IMR-90 (cell line): ENCODE measurements around the gene PRKAR1B. TPM values are rescaled to one million over a fixed set of nuclear protein-coding genes. Genes with fewer than 3 reads are reported as not detected.

Experiments used
- ATAC-seq: fragments of 200-7000 bp; cut with Tn5 transposase; 2 replicates; pipeline ENCODE4 v1.9.1; 2020; ENCODE audit warnings: low read depth, mild to moderate bottlenecking, moderate library complexity
- BruUV-seq: library from RNA; stranded (reverse); fragments of 400-500 nt; replicated peaks from 2 replicates; lab custom pipeline; 2021; lab: Mats Ljungman, UMichigan
- CTCF ChIA-PET: fragments of 300-600 bp; formaldehyde crosslinking; extraction: SDS; loops from one replicate; lab custom pipeline; 2021; ENCODE audit warnings: antibody characterized with exemption; lab: Yijun Ruan, JAX
- POLR2A ChIA-PET: fragments of 300-600 bp; sonication (Branson Sonifier 250); formaldehyde crosslinking; loops from one replicate; lab custom pipeline; 2022; ENCODE audit warnings: antibody characterized with exemption; ENCODE audit not compliant: unreplicated experiment; lab: Charles Lee
- DNase-seq: peaks from one replicate; pipeline ENCODE4 v3.0.0; 2013
- H2AFZ ChIP-seq: replicated peaks from 2 replicates; pipeline ENCODE3; 2013; ENCODE audit warnings: low read length, mild to moderate bottlenecking; ENCODE audit not compliant: poor library complexity
- H2AK5ac ChIP-seq: 2 replicates; pipeline ENCODE4 v1.6.1; 2013; ENCODE audit warnings: low read depth, low read length, inconsistent platforms
- H2AK9ac ChIP-seq: replicated peaks from 2 replicates; pipeline ENCODE3; 2013; ENCODE audit warnings: mild to moderate bottlenecking, low read depth, low read length, moderate library complexity; ENCODE audit not compliant: poor library complexity
- H2BK120ac ChIP-seq: 2 replicates; pipeline ENCODE4 v1.6.1; 2013; ENCODE audit warnings: low read depth, low read length, inconsistent platforms
- H2BK15ac ChIP-seq: 3 replicates; pipeline ENCODE4 v1.6.1; 2013; ENCODE audit warnings: low read depth, low read length, inconsistent platforms
- H2BK20ac ChIP-seq: 2 replicates; pipeline ENCODE4 v1.6.1; 2013; ENCODE audit warnings: low read depth, mild to moderate bottlenecking, inconsistent platforms, low read length, moderate library complexity
- H2BK5ac ChIP-seq: 2 replicates; pipeline ENCODE4 v1.6.1; 2013; ENCODE audit warnings: mild to moderate bottlenecking, low read depth, low read length, inconsistent platforms; ENCODE audit not compliant: poor library complexity, severe bottlenecking
- H3K14ac ChIP-seq: replicated peaks from 2 replicates; pipeline ENCODE4 v1.6.1; 2013; ENCODE audit warnings: low read depth, low read length, inconsistent platforms
- H3K18ac ChIP-seq: 2 replicates; pipeline ENCODE4 v1.6.1; 2013; ENCODE audit warnings: low read depth, low read length, control low read depth
- H3K23ac ChIP-seq: 2 replicates; pipeline ENCODE4 v1.6.1; 2013; ENCODE audit warnings: low read depth, low read length, inconsistent platforms
- H3K27ac ChIP-seq: 2 replicates; pipeline ENCODE4 v1.5.1; 2013; ENCODE audit warnings: mild to moderate bottlenecking, control low read depth, low read length; ENCODE audit not compliant: insufficient read depth
- H3K27me3 ChIP-seq: 2 replicates; pipeline ENCODE4 v1.6.1; 2013; ENCODE audit warnings: low read length; ENCODE audit not compliant: control insufficient read depth, insufficient read depth
- H3K36me3 ChIP-seq: 2 replicates; pipeline ENCODE4 v1.6.1; 2013; ENCODE audit warnings: low read length, mixed read lengths; ENCODE audit not compliant: control insufficient read depth, insufficient read depth
- H3K4ac ChIP-seq: 2 replicates; pipeline ENCODE4 v1.6.1; 2013; ENCODE audit warnings: low read depth, low read length, inconsistent platforms
- H3K4me1 ChIP-seq: 2 replicates; pipeline ENCODE4 v1.6.1; 2013; ENCODE audit warnings: low read length, mixed read lengths; ENCODE audit not compliant: control insufficient read depth, insufficient read depth
- H3K4me2 ChIP-seq: 2 replicates; pipeline ENCODE4 v1.6.1; 2013; ENCODE audit warnings: low read depth, mild to moderate bottlenecking, control low read depth, low read length, moderate library complexity
- H3K4me3 ChIP-seq: 2 replicates; pipeline ENCODE4 v1.5.1; 2013; ENCODE audit warnings: low read depth, mild to moderate bottlenecking, control low read depth, low read length, moderate library complexity; ENCODE audit not compliant: insufficient read depth
- H3K56ac ChIP-seq: 2 replicates; pipeline ENCODE4 v1.6.1; 2013; ENCODE audit warnings: low read length, inconsistent platforms; ENCODE audit not compliant: insufficient read depth; ENCODE audit errors: extremely low read depth
- H3K79me1 ChIP-seq, 2 experiments: 2 replicates each; pipeline ENCODE4 v1.6.1; 2013; ENCODE audit warnings: low read length in 2 of 2, inconsistent platforms in 1 of 2, low read depth in 1 of 2
- H3K9ac ChIP-seq: 2 replicates; pipeline ENCODE4 v1.6.1; 2013; ENCODE audit warnings: low read depth, low read length, control low read depth
- H3K9me1 ChIP-seq: 2 replicates; pipeline ENCODE4 v1.6.1; 2013; ENCODE audit warnings: low read length, inconsistent platforms; ENCODE audit not compliant: insufficient read depth
- H3K9me3 ChIP-seq: 2 replicates; pipeline ENCODE4 v1.6.1; 2013; ENCODE audit warnings: low read length; ENCODE audit not compliant: control insufficient read depth, insufficient read depth
- H4K20me1 ChIP-seq: 2 replicates; pipeline ENCODE4 v1.6.1; 2013; ENCODE audit warnings: low read length, inconsistent platforms; ENCODE audit not compliant: insufficient read depth
- H4K5ac ChIP-seq: 2 replicates; pipeline ENCODE4 v1.6.1; 2013; ENCODE audit warnings: mild to moderate bottlenecking, low read depth, low read length, control low read depth
- H4K8ac ChIP-seq, 2 experiments: 2 replicates each; pipeline ENCODE4 v1.6.1; 2013; ENCODE audit warnings: low read depth in 2 of 2, low read length in 2 of 2, control low read depth in 1 of 2, inconsistent platforms in 1 of 2
- H4K91ac ChIP-seq: 2 replicates; pipeline ENCODE4 v1.6.1; 2013; ENCODE audit warnings: low read depth, low read length, inconsistent platforms; ENCODE audit not compliant: insufficient read depth
- BHLHE40 ChIP-seq: fragments of 150-350 bp; IDR thresholded peaks from 2 replicates; pipeline ENCODE4 v1.6.1; 2016; ENCODE audit warnings: mild to moderate bottlenecking, low read depth, low read length
- CHD1 ChIP-seq: IDR thresholded peaks from 2 replicates; pipeline ENCODE4 v1.6.1; 2012; ENCODE audit warnings: low read depth, low read length, improper control_type of control experiment
- CTCF ChIP-seq: conservative IDR thresholded peaks from 2 replicates; pipeline ENCODE4 v1.5.1; 2012; ENCODE audit warnings: mild to moderate bottlenecking, low read depth, low read length, improper control_type of control experiment
- ELK1 ChIP-seq: fragments of 150-350 bp; IDR thresholded peaks from 2 replicates; pipeline ENCODE4 v1.6.1; 2016; ENCODE audit warnings: low read depth, mild to moderate bottlenecking, low read length, moderate library complexity, borderline replicate concordance
- FOS ChIP-seq: fragments of 150-350 bp; IDR thresholded peaks from 2 replicates; pipeline ENCODE4 v1.6.1; 2016; ENCODE audit warnings: low read depth, low read length
- MAFK ChIP-seq: IDR thresholded peaks from 2 replicates; pipeline ENCODE4 v1.6.1; 2012; ENCODE audit warnings: low read depth, low read length, improper control_type of control experiment
- MXI1 ChIP-seq: IDR thresholded peaks from 2 replicates; pipeline ENCODE4 v1.6.1; 2012; ENCODE audit warnings: low read depth, mild to moderate bottlenecking, low read length, moderate library complexity, borderline replicate concordance
- NFE2L2 ChIP-seq: fragments of 150-350 bp; IDR thresholded peaks from 2 replicates; pipeline ENCODE4 v1.6.1; 2016; ENCODE audit warnings: low read depth, mild to moderate bottlenecking, low read length
- POLR2A ChIP-seq: IDR thresholded peaks from 2 replicates; pipeline ENCODE4 v1.6.1; 2012; ENCODE audit warnings: mild to moderate bottlenecking, low read depth, low read length
- RAD21 ChIP-seq: IDR thresholded peaks from 2 replicates; pipeline ENCODE4 v1.6.1; 2012; ENCODE audit warnings: low read length, improper control_type of control experiment
- RCOR1 ChIP-seq: IDR thresholded peaks from 2 replicates; pipeline ENCODE4 v1.6.1; 2012; ENCODE audit warnings: mild to moderate bottlenecking, low read length, improper control_type of control experiment; ENCODE audit not compliant: insufficient replicate concordance
- RFX5 ChIP-seq: IDR thresholded peaks from 2 replicates; pipeline ENCODE4 v1.8.0; 2012; ENCODE audit warnings: low read depth, mild to moderate bottlenecking, low read length, moderate library complexity
- SMC3 ChIP-seq: fragments of 150-350 bp; IDR thresholded peaks from 2 replicates; pipeline ENCODE4 v1.6.1; 2016; ENCODE audit warnings: low read depth, mild to moderate bottlenecking, antibody characterized with exemption, low read length, moderate library complexity
- USF2 ChIP-seq: fragments of 150-350 bp; IDR thresholded peaks from 2 replicates; pipeline ENCODE4 v1.6.1; 2017; ENCODE audit warnings: mild to moderate bottlenecking, antibody characterized with exemption, low read length, low read depth
- WGBS, 2 experiments: methylation state at CpG; one replicate each; pipeline versions ENCODE4 v1.1.5 to v1.1.7; 2013; ENCODE audit warnings: missing lambda C conversion rate in 2 of 2; ENCODE audit not compliant: insufficient read length in 1 of 2; ENCODE audit errors: extremely low coverage in 2 of 2; 5-methylcytosine and 5-hydroxymethylcytosine counted together
- dilution Hi-C: fragments of 300-500 bp; cut with HindIII; formaldehyde crosslinking; loops from one replicate; pipeline ENCODE4 v1.14.3; 2018; ENCODE audit warnings: low sequenced_read_pairs; ENCODE audit not compliant: unreplicated experiment
- in situ Hi-C: fragments of 300-500 bp; cut with MboI; formaldehyde crosslinking; loops from 3 replicates; pipeline ENCODE4 v1.14.3; 2019; ENCODE audit warnings: low sequenced_read_pairs, inconsistent platforms, mixed read lengths
- intact Hi-C: fragments of 100-400 bp; cut with micrococcal nuclease; formaldehyde crosslinking; loops from 2 replicates; pipeline ENCODE4 v1.10.0; 2022
- polyA plus RNA-seq, 3 experiments: library from polyadenylated mRNA; depleted of rRNA; stranded (reverse); fragments of >200 nt; gene quantifications; 2 replicates each; pipeline ENCODE4 v1.2.3, GENCODE V29; 2012; ENCODE audit warnings: low replicate concordance in 1 of 3
- total RNA-seq: library from RNA; depleted of rRNA; stranded (reverse); fragments of >200 nt; gene quantifications from 2 replicates; pipeline ENCODE4 v1.2.3, GENCODE V29; 2012

The PRKAR1B gene
- total and polyA plus RNA-seq, 2 of the 4 experiments (the other 2 are of a cell fraction): 15.2 to 20.2 TPM

- 0 out of 2 replicates have a peak, but pooled peaks cover 3% of the 10 kb centered on the region for H3K4me1 ChIP-seq
These were observed 119.1 kb downstream of the PRKAR1B start for GRCh38 chr7:607938-608337.

More at GRCh38 chr7:607938-608337, 119.1 kb downstream of the PRKAR1B start:
- no peak overlapping the region for H3K9ac ChIP-seq
- H3K27me3 ChIP-seq: no peaks in the 10 kb centered on the region; the same call in 1 of the 2 replicates
- no peaks in the 10 kb centered on the region for H3K36me3 ChIP-seq
- H4K91ac ChIP-seq: no peak overlapping the region
- POLR2A ChIA-PET: no interaction called here
- no peak overlapping the region for H3K18ac ChIP-seq
- H3K56ac ChIP-seq: no peak overlapping the region
- 96% methylated on average over 5 of the region's 13 CpGs; no CpG with 5 or more reads in 1 of the 2 experiments for WGBS, 2 experiments
- H3K4me3 ChIP-seq: no peak overlapping the region
- H2AFZ ChIP-seq: no peak overlapping the region
- H2BK15ac ChIP-seq: no peak overlapping the region
- no peak overlapping the region for H4K8ac ChIP-seq
- no peak overlapping the region for H3K4me2 ChIP-seq
- CTCF ChIA-PET: no interaction called here
- H3K4ac ChIP-seq: no peak overlapping the region
- no peak overlapping the region for H3K27ac ChIP-seq
- no peaks in the 10 kb centered on the region for H3K9me1 ChIP-seq
- H2BK5ac ChIP-seq: no peak overlapping the region
- no peak overlapping the region for H2BK20ac ChIP-seq
- no peak for TF ChIP-seq USF2
- no peak for TF ChIP-seq FOS
- TF ChIP-seq BHLHE40: no peak
- TF ChIP-seq RCOR1: no peak
- no peak for TF ChIP-seq CHD1
- no peak for TF ChIP-seq CTCF
- no peak for TF ChIP-seq POLR2A
- TF ChIP-seq ELK1: no peak
- no peak for TF ChIP-seq NFE2L2
- TF ChIP-seq SMC3: no peak
- TF ChIP-seq MAFK: no peak
- no peak for TF ChIP-seq MXI1
- TF ChIP-seq RFX5: no peak
- TF ChIP-seq RAD21: no peak
- ATAC-seq (no peak), DNase-seq (no peak)
- dilution Hi-C loops (no loop called here), in situ Hi-C loops (no loop called here), intact Hi-C loops (no loop called here)
- H3K23ac ChIP-seq: no peak overlapping the region
- no peak overlapping the region for H4K5ac ChIP-seq
- no peak overlapping the region for H2BK120ac ChIP-seq
- no TSS peak for BruUV-seq
- H2AK5ac ChIP-seq: no peak overlapping the region
- H3K14ac ChIP-seq: no peak overlapping the region
- no peaks in the 10 kb centered on the region for H3K79me1 ChIP-seq
- H4K20me1 ChIP-seq: no peaks in the 10 kb centered on the region
- H2AK9ac ChIP-seq: no peak overlapping the region
- no peaks in the 10 kb centered on the region for H3K9me3 ChIP-seq
